Measurements from ENCODE around the gene MPRIP.

The MPRIP gene

DNA sequence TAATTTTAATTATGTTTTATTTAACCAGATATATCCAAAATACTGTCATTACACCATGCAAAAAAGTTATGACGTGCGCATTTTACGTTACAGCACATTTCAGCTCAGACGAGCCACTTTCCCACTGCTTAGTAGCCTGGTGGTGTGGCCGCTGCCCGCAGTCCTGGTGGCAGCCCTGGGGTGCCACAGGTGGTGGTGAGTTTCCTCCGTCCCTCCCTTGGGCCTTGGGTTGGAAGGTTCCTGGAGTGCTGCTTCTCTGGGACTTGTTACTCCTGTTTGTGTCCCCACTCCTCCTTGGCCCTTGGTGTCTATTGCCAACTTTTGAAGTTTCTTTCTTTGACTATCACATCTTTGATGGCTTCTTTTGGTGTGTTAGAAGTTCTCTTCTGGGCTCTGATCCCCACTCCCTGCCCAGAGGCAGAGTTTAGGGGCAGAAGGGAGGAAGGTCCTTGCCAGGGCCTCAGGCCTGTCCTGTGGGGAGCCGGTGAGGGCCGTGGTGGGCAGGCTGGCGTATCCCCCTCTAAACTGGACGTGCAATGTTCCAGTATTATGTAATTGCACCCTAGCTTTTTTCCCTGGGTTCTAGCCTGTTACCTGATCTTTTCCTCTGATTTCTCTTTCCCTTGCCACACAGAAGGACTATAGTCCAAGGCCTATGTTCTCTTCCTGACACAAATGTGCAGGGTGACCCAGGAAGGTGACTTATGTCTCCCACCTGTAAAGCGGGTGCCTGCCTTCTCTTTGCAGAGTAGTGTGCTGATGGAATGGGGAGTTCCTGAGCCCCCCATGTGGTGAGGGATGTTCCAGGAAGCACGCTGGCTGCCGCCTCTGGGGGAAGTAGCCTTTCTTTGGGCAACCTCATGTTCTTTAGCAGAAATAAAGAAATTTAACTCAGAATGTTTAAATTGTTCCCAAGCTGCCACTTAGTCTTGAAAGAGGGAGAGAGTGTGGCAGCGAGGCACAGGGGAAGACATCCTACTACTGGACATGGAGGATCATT lies 8.4 kb downstream of the MPRIP start:
- Mint-ChIP-seq H3K27ac (no peak overlapping the region), H3K27me3 (no peaks in the 10 kb centered on the region), H3K36me3 (ENCODE audit: low read depth) (peaks cover 3% of the 10 kb centered on the region), H3K4me1 (ENCODE audit: low read depth) (peaks cover 73% of the 10 kb centered on the region), H3K4me3 (no peak overlapping the region), H3K9me3 (no peaks in the 10 kb centered on the region)

DNA sequence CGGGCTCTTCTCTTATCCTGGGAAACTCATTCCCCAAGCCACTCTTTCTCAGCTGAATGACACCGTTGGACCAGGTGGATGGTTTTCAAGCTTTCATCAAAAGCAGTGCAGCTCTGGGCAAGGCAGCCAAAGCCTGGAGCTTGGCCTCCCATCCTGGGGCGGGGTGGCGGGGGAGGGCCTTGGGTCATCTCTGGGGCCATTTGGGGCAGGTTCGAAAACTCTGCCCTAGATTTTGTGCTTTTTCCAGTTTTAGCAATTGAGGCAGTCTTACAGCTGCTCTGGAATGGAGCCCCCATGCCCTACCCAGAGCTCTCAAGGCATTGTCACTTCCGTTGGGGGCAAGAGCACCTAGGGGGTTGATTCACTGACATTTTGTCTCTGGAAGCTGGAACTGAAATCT lies 9.1 kb downstream of the MPRIP start:
- H3K4me1 Mint-ChIP-seq (ENCODE audit: low read depth) = peaks cover 67% of the 10 kb centered on the region
- no peaks in the 10 kb centered on the region for H3K36me3 Mint-ChIP-seq (ENCODE audit: low read depth)
- no peak overlapping the region for H3K27ac Mint-ChIP-seq
- H3K9me3 Mint-ChIP-seq = no peaks in the 10 kb centered on the region
- H3K4me3 Mint-ChIP-seq = no peak overlapping the region
- H3K27me3 Mint-ChIP-seq = no peaks in the 10 kb centered on the region

DNA sequence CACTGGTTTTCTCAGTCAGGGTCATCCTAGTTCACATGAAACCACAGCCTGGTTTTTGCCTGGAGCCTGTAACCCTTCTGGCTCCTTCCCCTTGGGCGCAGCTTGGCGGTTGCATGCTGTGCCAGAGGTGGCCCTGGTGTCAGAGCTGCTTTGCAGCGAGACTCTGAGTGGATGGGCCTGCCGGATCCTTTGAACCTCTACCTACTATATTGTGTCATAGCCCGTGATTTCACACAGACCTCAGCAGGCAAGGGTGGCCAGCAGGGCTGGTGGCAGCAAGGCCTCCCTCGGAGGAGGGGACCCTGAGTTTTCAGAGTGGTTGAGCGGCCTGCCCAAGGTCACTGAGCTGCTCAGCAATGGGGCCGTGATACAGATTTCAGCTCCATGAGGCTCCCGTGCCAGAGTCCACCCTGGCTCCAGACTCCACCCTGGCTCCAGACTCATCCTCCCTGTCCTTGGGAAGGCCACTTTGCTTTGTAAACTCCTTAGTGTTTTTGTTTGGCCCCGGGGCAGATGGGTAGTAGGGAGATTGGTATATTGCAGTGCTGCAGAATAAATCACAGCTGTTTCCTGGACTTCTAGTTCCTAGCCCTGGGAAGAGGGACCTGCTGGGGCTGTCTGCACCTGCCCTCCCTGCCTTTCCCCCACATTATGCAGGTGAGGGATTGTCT lies 9.7 kb downstream of the MPRIP start:
- Mint-ChIP-seq H3K36me3 (ENCODE audit: low read depth) (no peaks in the 10 kb centered on the region), H3K9me3 (no peaks in the 10 kb centered on the region), H3K4me1 (ENCODE audit: low read depth) (peaks cover 62% of the 10 kb centered on the region), H3K27ac (no peak overlapping the region), H3K4me3 (no peak overlapping the region), H3K27me3 (no peaks in the 10 kb centered on the region)

DNA sequence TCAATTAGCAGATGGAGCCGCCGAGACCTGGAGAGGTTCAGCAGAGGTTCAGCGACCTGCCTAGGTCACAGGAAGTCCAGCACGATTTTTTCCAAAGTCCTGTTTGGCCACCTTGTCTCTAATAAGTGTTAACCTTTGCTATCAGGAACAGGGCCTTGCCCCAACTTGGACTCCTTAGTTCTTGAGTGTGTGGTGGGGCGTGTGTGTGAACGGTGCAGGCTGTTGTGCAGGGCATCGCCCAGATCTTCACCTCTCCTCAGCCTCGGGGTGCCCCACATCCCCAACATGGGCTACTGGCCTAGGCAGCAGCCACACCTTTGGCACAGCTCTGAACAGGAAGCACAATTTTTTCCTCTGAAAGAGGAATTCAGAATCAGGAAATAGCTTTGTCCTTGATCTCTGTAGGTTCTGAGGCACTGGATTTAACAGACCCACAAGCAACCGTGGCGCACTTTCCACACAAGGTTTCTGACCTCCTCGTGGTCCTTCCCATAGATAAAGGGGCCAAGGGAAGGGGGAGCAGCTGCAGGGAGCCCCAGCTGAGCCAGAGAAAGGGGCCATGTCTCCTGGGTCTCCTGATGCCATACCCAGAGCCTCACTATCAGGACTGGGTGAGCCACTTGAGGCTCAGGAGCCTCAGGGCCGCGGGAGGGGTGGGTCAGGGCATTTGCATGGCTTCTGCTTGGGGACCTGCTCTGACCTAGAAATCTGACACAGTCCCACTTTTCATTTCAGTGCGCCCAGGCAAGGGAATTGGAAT lies 10.4 kb downstream of the MPRIP start:
- no peaks in the 10 kb centered on the region for H3K36me3 Mint-ChIP-seq (ENCODE audit: low read depth)

DNA sequence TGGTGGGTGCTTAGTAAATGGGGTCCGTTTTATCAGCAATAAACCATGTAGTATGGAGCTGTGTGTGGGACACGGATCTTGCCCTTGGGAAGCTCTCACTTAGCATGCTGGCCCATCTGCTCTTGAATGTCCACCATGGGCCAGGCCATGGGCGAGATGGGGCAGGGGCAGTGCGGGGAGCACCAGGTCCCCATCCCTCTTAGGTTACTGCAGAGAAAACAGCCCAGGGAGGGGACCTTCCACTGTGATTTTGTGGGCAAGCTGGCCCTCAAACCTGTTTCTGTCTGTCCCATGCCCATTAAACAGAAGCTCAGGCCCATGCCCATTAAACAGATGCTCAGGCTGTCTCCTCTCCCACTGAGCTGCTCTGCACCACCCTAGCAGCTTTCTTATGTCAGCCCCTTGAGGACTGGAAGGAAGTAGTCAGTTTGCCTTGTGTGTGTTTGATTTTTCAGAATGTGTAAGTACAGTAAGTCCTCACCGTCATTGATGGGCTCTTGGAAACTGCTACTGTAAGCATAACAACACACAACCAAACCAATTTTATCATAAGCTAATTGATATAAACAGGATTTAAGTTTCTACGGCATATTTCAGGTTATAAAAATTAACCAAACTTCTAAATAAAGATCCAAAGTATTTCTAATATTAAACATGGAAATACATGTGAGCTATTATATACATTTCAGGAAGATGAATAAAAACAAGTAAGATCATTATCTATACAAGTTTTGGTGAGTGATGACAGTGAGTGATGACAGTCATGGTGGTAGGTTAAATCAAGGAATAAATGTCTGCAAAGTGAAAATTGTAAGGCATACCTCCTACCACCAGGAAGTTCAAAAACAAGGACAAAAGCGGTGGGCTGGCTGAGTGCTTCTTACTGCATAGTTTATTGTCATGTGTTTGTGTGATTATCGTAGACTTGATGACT lies 11.5 kb downstream of the MPRIP start:
- Mint-ChIP-seq H3K27ac (no peak overlapping the region), H3K9me3 (no peaks in the 10 kb centered on the region), H3K36me3 (ENCODE audit: low read depth) (no peaks in the 10 kb centered on the region), H3K4me1 (ENCODE audit: low read depth) (peaks cover 45% of the 10 kb centered on the region), H3K27me3 (no peaks in the 10 kb centered on the region), H3K4me3 (no peak overlapping the region)

More for the DNA sequence above, 10.4 kb downstream of the MPRIP start:
- Mint-ChIP-seq H3K4me1 (ENCODE audit: low read depth) (peaks cover 56% of the 10 kb centered on the region), H3K9me3 (no peaks in the 10 kb centered on the region), H3K27ac (peak overlapping the region; percentile 40), H3K27me3 (no peaks in the 10 kb centered on the region), H3K4me3 (no peak overlapping the region)

DNA sequence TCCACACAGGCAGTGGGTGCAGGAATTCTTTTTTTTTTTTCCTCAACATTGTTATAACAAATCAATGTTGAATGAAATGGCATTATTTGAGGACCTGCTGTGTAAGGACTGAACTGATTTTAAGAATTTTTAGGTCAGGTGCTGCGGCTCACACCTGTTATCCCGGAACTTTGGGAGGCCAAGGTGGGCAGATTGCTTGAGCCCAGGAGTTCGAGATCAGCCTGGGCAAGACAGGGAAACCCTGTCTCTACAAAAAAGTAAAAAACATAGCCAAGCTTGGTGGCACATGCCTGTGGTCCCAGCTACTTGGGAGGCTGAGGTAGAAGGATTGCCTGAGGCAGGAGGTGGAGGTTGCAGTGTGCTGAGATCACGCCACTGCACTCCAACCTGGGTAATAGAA lies 12.4 kb downstream of the MPRIP start:
- Mint-ChIP-seq H3K4me1 (ENCODE audit: low read depth) (peaks cover 39% of the 10 kb centered on the region), H3K4me3 (no peak overlapping the region), H3K27ac (no peak overlapping the region), H3K36me3 (ENCODE audit: low read depth) (no peaks in the 10 kb centered on the region), H3K9me3 (no peaks in the 10 kb centered on the region), H3K27me3 (no peaks in the 10 kb centered on the region)

DNA sequence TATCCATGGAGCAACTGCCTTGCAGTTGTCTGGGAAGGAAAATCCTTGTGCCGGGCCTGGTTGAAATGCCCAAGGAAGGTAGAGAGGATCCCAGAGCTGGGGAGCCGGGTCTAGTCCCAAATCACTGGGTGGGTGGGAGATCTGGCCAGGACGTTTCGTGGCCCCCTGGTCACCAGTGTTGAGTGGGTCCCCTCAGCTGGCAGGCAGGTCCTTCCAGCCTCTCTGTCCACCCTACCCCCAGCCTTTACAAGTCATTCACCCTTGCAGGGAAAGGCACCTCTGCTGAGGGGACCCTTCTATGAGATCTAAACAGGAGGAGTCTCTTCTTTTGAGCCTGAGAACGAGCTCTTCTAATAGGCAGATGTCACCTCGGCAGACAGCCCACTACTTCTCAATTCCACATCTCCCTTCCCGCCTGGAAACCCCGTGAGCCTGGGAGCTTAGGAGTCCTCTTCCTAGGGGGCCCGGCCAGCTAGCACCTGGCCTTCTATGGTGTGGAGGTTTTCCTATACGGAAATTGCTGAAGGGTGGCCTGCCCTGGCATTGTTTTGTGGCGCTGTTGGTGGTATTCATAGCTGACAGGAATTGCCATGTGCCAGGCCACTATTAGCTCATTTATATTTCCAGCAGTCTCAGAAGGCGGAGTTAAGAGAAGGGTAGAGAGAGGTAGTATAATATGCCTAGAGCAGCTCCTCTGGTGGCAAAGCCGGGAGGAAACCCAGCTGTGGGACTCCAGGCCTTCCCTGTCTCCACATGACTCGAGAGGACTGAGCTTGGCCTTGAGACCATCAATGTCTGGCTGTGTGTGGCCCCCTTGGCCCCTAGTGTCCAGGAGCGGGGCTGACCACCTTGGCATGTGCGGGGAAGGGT lies 13.3 kb downstream of the MPRIP start:
- peaks cover 36% of the 10 kb centered on the region for H3K4me1 Mint-ChIP-seq (ENCODE audit: low read depth)
- H3K4me3 Mint-ChIP-seq = no peak overlapping the region
- no peaks in the 10 kb centered on the region for H3K36me3 Mint-ChIP-seq (ENCODE audit: low read depth)
- H3K9me3 Mint-ChIP-seq = no peaks in the 10 kb centered on the region
- H3K27me3 Mint-ChIP-seq = no peaks in the 10 kb centered on the region
- no peak overlapping the region for H3K27ac Mint-ChIP-seq

DNA sequence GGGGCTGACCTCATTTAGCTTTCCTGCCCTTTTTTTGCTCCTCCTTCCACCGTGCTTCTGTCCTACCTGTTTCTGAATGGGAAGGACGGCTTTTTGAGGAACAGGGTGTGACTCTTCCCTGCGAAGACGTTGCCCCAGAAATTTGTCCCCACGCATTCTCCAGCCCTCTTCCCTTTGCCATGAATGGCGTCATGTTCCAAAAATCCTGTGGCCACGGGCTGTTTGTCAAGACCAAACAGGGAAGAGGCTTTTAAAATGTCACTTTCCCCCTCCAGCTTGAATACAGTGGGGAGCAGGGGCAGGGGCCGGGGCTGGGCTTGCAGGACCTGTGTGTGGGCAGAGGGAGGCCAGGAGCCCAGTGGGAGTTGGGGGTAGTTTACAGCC lies 13.9 kb downstream of the MPRIP start:
- Mint-ChIP-seq H3K27me3 (no peaks in the 10 kb centered on the region), H3K36me3 (ENCODE audit: low read depth) (no peaks in the 10 kb centered on the region), H3K27ac (no peak overlapping the region), H3K9me3 (no peaks in the 10 kb centered on the region), H3K4me1 (ENCODE audit: low read depth) (peaks cover 29% of the 10 kb centered on the region), H3K4me3 (no peak overlapping the region)

DNA sequence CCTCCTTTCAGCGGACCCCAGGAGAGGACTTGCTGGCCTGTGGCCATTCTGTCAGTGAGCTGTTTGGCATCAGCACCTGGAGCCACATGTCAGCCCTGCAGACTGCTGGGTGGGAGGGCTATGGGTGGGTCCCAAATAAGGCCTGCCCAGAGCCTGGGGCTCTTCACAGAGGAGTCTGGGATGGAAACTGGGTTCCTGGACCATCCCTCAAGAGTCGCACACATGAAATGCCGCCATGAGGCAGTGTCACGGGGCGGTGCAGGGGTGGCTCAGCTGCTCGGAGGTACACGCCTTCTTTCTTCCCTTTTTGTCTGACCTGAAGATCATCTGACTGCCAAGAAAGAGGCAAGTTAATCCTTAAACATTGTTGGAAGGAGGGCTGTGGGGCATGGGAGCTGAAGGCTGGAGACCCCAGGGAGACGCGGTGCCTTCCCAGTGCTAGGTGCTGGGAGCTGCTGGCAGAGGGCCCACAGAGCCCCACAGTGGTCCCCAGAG lies 14.8 kb downstream of the MPRIP start:
- no peaks in the 10 kb centered on the region for H3K36me3 Mint-ChIP-seq (ENCODE audit: low read depth)
- H3K27me3 Mint-ChIP-seq = no peaks in the 10 kb centered on the region
- H3K4me3 Mint-ChIP-seq = no peak overlapping the region
- peaks cover 21% of the 10 kb centered on the region for H3K4me1 Mint-ChIP-seq (ENCODE audit: low read depth)
- no peaks in the 10 kb centered on the region for H3K9me3 Mint-ChIP-seq
- no peak overlapping the region for H3K27ac Mint-ChIP-seq

DNA sequence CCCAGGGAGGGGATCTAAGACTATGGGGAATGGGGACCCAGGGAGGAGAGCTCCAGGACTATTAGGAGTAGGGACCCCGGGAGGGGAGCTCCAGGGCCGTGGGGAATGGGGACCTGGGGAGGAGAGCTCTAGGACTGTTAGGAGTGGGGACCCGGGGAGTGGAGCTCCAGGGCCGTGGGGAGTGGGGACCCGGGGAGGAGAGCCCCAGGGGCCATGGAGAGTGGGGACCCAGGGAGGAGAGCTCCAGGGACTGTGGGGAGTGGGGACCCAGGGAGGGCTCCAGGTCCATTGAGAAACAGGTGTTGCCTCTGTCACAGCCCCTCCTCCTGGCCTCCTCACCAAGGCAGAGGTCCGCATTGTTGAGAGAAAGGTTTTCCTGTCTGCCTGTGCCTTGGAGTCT lies 16.0 kb downstream of the MPRIP start:
- no peak overlapping the region for H3K4me3 Mint-ChIP-seq
- no peaks in the 10 kb centered on the region for H3K27me3 Mint-ChIP-seq
- peaks cover 23% of the 10 kb centered on the region for H3K4me1 Mint-ChIP-seq (ENCODE audit: low read depth)
- H3K36me3 Mint-ChIP-seq (ENCODE audit: low read depth) = peaks cover 6% of the 10 kb centered on the region
- H3K27ac Mint-ChIP-seq = no peak overlapping the region
- H3K9me3 Mint-ChIP-seq = no peaks in the 10 kb centered on the region

DNA sequence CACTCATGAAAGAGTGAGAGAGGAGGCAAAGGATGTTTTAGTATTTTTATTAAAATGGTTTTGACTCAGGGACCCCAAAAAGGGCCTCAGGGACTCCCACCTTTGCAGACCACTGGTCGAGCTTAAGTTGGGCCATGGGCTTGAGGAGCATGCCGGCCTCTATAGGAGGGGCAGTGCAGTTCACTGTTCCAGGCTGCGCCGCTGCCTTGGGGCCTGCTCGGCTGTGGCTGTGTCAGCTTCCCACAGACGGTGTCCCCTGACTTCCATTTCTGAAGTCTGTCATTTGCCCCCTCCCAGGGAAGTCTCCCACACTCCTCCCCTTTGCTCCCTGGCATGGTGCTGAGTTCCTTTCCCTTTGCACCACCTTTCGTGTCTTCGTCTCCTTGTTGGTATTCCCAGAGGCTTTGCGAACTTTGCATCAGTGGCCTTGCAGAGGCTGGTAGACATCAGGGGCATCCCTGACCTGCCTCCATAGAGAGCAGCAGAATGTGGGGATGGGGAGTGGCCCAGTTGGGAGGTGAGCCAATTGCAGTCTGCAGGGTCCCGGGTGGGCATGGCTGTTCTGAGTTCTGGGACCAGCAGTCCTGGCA lies 17.1 kb downstream of the MPRIP start:
- Mint-ChIP-seq H3K27ac (no peak overlapping the region), H3K4me3 (no peak overlapping the region), H3K36me3 (ENCODE audit: low read depth) (peaks cover 6% of the 10 kb centered on the region), H3K4me1 (ENCODE audit: low read depth) (peaks cover 22% of the 10 kb centered on the region), H3K9me3 (no peaks in the 10 kb centered on the region), H3K27me3 (no peaks in the 10 kb centered on the region)

DNA sequence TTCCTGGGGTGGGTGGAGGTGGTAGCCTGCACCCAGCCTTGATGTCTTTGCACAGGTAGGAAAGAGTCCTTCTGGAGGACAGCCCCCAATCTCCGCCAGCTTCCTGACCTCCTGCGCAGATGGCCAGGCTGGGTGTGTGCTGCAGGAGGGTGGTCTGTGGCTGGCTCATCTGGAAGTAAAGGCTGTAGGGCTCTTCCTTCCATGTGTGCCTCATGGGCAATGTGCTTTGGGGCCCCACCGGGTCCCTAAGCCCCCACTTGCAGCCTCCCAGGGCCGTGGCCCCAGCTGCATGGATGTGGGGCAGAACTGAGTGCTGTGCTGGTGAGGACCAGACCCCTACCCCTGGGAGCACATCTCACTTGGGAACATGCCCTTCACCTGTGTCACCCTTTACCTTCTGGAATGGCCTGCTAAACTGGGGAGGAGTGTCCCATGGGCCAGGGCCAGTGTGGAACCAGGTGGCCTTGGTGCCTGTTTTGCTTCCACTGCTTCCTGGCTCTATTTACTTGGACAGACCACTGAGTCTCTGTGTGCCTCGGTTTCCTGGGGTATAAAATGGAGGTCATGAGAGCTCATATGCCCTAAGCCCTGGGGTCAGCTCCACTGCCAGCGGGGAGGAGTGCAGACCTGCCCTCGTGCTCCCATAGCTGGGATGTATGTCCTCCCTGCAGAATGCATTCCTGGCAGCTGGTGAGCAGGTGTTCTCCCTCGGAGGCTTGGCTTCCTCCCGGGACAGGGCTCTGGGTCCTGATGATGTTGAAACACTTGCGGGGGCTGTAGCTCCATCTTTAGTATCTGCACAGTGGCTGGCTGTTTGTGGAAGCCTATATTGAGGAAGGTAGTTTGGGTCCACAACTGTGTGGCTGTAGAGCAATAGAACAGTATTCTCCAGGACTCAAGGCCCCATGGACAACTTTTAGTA lies 18.0 kb downstream of the MPRIP start:
- Mint-ChIP-seq H3K36me3 (ENCODE audit: low read depth) (peaks cover 6% of the 10 kb centered on the region), H3K9me3 (no peaks in the 10 kb centered on the region), H3K4me1 (ENCODE audit: low read depth) (peaks cover 24% of the 10 kb centered on the region), H3K27ac (no peak overlapping the region), H3K27me3 (no peaks in the 10 kb centered on the region), H3K4me3 (no peak overlapping the region)
